ENCODE measurements around the gene DCHS1.

DCHS1 gene

DNA sequence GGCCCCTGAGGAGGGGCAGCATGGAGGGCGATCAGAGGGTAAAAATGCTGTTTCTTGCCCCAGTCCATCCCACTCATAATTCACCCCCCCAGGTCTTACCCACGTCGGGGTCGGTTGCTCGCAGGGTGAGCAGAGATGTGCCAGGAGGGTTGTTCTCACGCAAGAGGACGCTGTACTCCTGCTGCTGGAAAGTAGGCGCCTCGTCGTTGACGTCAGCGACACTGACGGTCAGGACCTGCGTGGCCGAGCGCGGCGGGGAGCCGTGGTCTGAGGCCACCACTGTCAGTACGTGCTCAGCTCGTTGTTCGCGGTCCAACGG is 26.1 kb downstream of the DCHS1 start:
- TF ChIP-seq, protein P1, sequence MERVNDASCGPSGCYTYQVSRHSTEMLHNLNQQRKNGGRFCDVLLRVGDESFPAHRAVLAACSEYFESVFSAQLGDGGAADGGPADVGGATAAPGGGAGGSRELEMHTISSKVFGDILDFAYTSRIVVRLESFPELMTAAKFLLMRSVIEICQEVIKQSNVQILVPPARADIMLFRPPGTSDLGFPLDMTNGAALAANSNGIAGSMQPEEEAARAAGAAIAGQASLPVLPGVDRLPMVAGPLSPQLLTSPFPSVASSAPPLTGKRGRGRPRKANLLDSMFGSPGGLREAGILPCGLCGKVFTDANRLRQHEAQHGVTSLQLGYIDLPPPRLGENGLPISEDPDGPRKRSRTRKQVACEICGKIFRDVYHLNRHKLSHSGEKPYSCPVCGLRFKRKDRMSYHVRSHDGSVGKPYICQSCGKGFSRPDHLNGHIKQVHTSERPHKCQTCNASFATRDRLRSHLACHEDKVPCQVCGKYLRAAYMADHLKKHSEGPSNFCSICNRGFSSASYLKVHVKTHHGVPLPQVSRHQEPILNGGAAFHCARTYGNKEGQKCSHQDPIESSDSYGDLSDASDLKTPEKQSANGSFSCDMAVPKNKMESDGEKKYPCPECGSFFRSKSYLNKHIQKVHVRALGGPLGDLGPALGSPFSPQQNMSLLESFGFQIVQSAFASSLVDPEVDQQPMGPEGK (CRISPR knock-in tag; IDR thresholded peaks at IDR 0.05; ENCODE audit: borderline replicate concordance): no peak
- no peak for TF ChIP-seq RARB (CRISPR knock-in tag; IDR thresholded peaks at IDR 0.05)
- no peak for TF ChIP-seq OSR1 (CRISPR knock-in tag; IDR thresholded peaks at IDR 0.05)
- no peak for ATAC-seq

DNA sequence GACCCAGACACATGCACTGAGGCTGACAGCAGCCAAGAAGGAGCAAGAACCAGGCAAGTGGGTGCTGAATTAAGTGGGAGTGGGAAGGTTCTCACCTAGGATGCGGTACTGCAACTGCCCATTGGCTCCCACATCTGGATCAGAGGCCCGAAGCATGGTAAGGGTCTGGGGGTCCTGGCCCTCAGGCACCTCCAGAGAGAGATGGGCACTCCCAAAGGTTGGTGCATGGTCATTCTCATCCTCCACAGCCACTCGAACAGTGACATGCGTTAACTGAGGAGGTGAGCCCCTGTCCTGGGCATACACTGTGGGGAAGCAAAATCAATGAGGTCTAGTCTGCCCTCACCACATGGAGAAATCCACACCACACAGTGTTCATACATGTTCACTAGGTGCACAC is 27.1 kb downstream of the DCHS1 start:
- ATAC-seq: no peak
- TF ChIP-seq ZC3H10 (CRISPR knock-in tag; IDR thresholded peaks at IDR 0.05) (no peak), TOX (CRISPR knock-in tag; IDR thresholded peaks at IDR 0.05; ENCODE audit: borderline replicate concordance) (no peak), CSDC2 (CRISPR knock-in tag; IDR thresholded peaks at IDR 0.05) (no peak), ZNF8 (CRISPR knock-in tag; IDR thresholded peaks at IDR 0.05) (no peak), OSR1 (CRISPR knock-in tag; IDR thresholded peaks at IDR 0.05) (no peak), ZFP30 (CRISPR knock-in tag; IDR thresholded peaks at IDR 0.05) (no peak), ZFP3 (CRISPR knock-in tag; IDR thresholded peaks at IDR 0.05) (no peak), ESRRG (CRISPR knock-in tag; IDR thresholded peaks at IDR 0.05) (no peak), RARB (CRISPR knock-in tag; IDR thresholded peaks at IDR 0.05) (no peak), ZNF565 (CRISPR knock-in tag; conservative IDR thresholded peaks at IDR 0.05; ENCODE audit: low read depth) (no peak), SNAI2 (CRISPR knock-in tag; IDR thresholded peaks at IDR 0.05) (no peak), GLIS3 (CRISPR knock-in tag; IDR thresholded peaks at IDR 0.05) (no peak), PPARA (CRISPR knock-in tag; IDR thresholded peaks at IDR 0.05; ENCODE audit: borderline replicate concordance) (no peak), ARNTL (CRISPR knock-in tag; IDR thresholded peaks at IDR 0.05; ENCODE audit: borderline replicate concordance, low read depth) (no peak), ISL1 (CRISPR knock-in tag; IDR thresholded peaks at IDR 0.05) (no peak)
- TF ChIP-seq, protein P2, sequence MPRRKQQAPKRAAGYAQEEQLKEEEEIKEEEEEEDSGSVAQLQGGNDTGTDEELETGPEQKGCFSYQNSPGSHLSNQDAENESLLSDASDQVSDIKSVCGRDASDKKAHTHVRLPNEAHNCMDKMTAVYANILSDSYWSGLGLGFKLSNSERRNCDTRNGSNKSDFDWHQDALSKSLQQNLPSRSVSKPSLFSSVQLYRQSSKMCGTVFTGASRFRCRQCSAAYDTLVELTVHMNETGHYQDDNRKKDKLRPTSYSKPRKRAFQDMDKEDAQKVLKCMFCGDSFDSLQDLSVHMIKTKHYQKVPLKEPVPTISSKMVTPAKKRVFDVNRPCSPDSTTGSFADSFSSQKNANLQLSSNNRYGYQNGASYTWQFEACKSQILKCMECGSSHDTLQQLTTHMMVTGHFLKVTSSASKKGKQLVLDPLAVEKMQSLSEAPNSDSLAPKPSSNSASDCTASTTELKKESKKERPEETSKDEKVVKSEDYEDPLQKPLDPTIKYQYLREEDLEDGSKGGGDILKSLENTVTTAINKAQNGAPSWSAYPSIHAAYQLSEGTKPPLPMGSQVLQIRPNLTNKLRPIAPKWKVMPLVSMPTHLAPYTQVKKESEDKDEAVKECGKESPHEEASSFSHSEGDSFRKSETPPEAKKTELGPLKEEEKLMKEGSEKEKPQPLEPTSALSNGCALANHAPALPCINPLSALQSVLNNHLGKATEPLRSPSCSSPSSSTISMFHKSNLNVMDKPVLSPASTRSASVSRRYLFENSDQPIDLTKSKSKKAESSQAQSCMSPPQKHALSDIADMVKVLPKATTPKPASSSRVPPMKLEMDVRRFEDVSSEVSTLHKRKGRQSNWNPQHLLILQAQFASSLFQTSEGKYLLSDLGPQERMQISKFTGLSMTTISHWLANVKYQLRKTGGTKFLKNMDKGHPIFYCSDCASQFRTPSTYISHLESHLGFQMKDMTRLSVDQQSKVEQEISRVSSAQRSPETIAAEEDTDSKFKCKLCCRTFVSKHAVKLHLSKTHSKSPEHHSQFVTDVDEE (CRISPR knock-in tag; IDR thresholded peaks at IDR 0.05): no peak
- TF ChIP-seq, protein P3, sequence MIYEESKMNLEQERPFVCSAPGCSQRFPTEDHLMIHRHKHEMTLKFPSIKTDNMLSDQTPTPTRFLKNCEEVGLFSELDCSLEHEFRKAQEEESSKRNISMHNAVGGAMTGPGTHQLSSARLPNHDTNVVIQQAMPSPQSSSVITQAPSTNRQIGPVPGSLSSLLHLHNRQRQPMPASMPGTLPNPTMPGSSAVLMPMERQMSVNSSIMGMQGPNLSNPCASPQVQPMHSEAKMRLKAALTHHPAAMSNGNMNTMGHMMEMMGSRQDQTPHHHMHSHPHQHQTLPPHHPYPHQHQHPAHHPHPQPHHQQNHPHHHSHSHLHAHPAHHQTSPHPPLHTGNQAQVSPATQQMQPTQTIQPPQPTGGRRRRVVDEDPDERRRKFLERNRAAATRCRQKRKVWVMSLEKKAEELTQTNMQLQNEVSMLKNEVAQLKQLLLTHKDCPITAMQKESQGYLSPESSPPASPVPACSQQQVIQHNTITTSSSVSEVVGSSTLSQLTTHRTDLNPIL (CRISPR knock-in tag; IDR thresholded peaks at IDR 0.05; ENCODE audit: low read depth): no peak
- TF ChIP-seq, protein P4, sequence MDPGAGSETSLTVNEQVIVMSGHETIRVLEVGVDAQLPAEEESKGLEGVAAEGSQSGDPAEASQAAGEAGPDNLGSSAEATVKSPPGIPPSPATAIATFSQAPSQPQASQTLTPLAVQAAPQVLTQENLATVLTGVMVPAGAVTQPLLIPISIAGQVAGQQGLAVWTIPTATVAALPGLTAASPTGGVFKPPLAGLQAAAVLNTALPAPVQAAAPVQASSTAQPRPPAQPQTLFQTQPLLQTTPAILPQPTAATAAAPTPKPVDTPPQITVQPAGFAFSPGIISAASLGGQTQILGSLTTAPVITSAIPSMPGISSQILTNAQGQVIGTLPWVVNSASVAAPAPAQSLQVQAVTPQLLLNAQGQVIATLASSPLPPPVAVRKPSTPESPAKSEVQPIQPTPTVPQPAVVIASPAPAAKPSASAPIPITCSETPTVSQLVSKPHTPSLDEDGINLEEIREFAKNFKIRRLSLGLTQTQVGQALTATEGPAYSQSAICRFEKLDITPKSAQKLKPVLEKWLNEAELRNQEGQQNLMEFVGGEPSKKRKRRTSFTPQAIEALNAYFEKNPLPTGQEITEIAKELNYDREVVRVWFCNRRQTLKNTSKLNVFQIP (CRISPR knock-in tag; IDR thresholded peaks at IDR 0.05; ENCODE audit: borderline replicate concordance, low read depth): no peak
- TF ChIP-seq, protein P1 (CRISPR knock-in tag; IDR thresholded peaks at IDR 0.05; ENCODE audit: borderline replicate concordance): no peak

DNA sequence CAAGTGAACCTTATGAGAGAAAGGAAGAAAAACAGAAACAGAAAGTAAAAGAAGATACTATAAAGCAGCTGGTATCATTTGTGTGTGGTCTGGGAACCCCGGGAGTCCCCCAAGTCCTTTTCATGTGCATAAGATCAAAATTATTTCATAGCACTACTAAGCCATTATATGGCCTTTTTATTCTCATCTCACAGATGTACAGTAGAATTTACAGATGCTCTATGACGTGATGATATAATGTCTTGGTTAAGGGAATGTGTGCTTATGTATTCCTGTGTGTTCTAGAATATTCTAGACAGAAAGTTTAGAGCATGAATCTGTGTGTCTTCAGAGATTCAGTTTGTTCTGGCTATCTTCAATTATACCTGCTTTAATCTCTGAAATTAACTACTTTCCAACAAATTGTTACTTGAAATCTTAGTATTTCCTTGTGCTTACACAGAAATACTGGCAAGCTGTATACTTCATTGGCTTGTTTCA is 27.8 kb downstream of the DCHS1 start:
- no peak for ATAC-seq
- TF ChIP-seq TCF4 (CRISPR knock-in tag; IDR thresholded peaks at IDR 0.05; ENCODE audit: borderline replicate concordance) (no peak), ZNF8 (CRISPR knock-in tag; IDR thresholded peaks at IDR 0.05) (no peak), RARB (CRISPR knock-in tag; IDR thresholded peaks at IDR 0.05) (no peak), PPARA (CRISPR knock-in tag; IDR thresholded peaks at IDR 0.05; ENCODE audit: borderline replicate concordance) (no peak), TOX (CRISPR knock-in tag; IDR thresholded peaks at IDR 0.05; ENCODE audit: borderline replicate concordance) (no peak), ZFP3 (CRISPR knock-in tag; IDR thresholded peaks at IDR 0.05) (no peak), ARNTL (CRISPR knock-in tag; IDR thresholded peaks at IDR 0.05; ENCODE audit: borderline replicate concordance, low read depth) (no peak)
- TF ChIP-seq, protein P1 (CRISPR knock-in tag; IDR thresholded peaks at IDR 0.05; ENCODE audit: borderline replicate concordance): no peak
- TF ChIP-seq, protein P4 (CRISPR knock-in tag; IDR thresholded peaks at IDR 0.05; ENCODE audit: borderline replicate concordance, low read depth): no peak
- TF ChIP-seq, protein P5, sequence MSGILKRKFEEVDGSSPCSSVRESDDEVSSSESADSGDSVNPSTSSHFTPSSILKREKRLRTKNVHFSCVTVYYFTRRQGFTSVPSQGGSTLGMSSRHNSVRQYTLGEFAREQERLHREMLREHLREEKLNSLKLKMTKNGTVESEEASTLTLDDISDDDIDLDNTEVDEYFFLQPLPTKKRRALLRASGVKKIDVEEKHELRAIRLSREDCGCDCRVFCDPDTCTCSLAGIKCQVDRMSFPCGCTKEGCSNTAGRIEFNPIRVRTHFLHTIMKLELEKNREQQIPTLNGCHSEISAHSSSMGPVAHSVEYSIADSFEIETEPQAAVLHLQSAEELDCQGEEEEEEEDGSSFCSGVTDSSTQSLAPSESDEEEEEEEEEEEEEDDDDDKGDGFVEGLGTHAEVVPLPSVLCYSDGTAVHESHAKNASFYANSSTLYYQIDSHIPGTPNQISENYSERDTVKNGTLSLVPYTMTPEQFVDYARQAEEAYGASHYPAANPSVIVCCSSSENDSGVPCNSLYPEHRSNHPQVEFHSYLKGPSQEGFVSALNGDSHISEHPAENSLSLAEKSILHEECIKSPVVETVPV (CRISPR knock-in tag; IDR thresholded peaks at IDR 0.05): no peak
- TF ChIP-seq, protein P3 (CRISPR knock-in tag; IDR thresholded peaks at IDR 0.05; ENCODE audit: low read depth): no peak

All from SK-N-SH treated with all-trans-retinoic acid at 6 μM for 48 hours (cell line).